Measurements from ENCODE around the gene GPBAR1. TPM values are rescaled to one million over a fixed set of nuclear protein-coding genes. Genes with fewer than 3 reads are reported as not detected.

Gene GPBAR1
- total and polyA plus RNA-seq, 2 experiments from 2014 or later = 0.44 TPM; not detected in 1

DNA sequence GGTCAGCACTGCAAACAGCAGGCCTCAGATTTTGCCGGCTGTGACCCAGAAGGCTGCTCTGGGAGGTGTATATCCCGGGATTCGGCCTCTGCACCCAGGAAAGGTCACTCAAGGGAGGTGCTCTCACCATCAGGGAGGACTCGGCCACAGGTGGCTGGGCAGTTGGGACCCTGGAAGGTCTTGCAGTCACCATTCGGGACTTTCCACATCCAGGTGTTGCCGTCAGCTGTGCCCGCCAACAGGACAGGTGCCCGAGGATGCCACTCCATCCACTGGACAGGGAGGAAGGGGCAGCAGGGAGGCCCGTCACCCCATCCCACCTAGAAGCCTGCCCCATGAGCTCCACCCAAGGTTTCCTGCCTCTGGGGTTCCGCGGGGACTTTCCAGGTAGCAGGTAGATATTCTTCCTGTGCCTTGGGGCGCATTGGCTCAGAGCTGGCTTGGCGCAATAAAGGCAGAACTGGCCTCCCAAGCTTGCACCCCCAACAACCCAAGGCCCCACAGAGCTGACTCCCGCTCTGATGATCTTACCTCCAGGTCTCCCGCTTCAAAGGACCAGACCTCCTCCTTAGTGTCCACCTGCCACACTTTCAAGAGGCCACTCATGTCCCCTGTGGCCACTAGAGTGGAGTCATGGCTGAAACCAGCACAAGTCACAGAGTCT, 5.6 kb downstream of the GPBAR1 start:
- no peaks in the 10 kb centered on the region; the same call in 1 of the 2 replicates for H4K20me1 ChIP-seq (replicated peaks; ENCODE audit: insufficient read depth)
- H3K9me2 ChIP-seq (ENCODE audit: insufficient read depth) = no peaks in the 10 kb centered on the region
- Mint-ChIP-seq H3K4me3 (no peak overlapping the region), H3K27ac (no peak overlapping the region), H3K27me3 (ENCODE audit: insufficient read depth, low read depth, poor library complexity) (peaks cover 9% of the 10 kb centered on the region), H3K36me3 (ENCODE audit: low read depth) (peaks cover 44% of the 10 kb centered on the region), H3K4me1 (peaks cover 15% of the 10 kb centered on the region), H3K9me3 (no peaks in the 10 kb centered on the region)
- ATAC-seq (no peak), DNase-seq (ENCODE audit: low spot score) (no peak)
- H2AFZ ChIP-seq = no peak overlapping the region
- H3K4me3 ChIP-seq = no peak overlapping the region
- TF ChIP-seq NANOG (IDR thresholded peaks at IDR 0.05; ENCODE audit: borderline replicate concordance) (no peak), ZNF114 (CRISPR knock-in tag; IDR thresholded peaks at IDR 0.05) (no peak), ETS1 (IDR thresholded peaks at IDR 0.05) (no peak), EZH2phosphoT487 (IDR thresholded peaks at IDR 0.05; ENCODE audit: unreplicated experiment) (no peak), CTCF (conservative IDR thresholded peaks at IDR 0.05; ENCODE audit: low read depth in 2 of 2) (no peak), ZNF331 (CRISPR knock-in tag; IDR thresholded peaks at IDR 0.05; ENCODE audit: low read depth) (no peak), CREB1 (CRISPR knock-in tag; IDR thresholded peaks at IDR 0.05; ENCODE audit: low read depth) (no peak), POLR2AphosphoS5 (IDR thresholded peaks at IDR 0.05; ENCODE audit: low read depth) (no peak), STAT1 (IDR thresholded peaks at IDR 0.05; ENCODE audit: unreplicated experiment) (no peak), JUNB (IDR thresholded peaks at IDR 0.05; ENCODE audit: unreplicated experiment) (no peak), ZNF462 (CRISPR knock-in tag; IDR thresholded peaks at IDR 0.05) (no peak), EZH2 (IDR thresholded peaks at IDR 0.05; ENCODE audit: low read depth, unreplicated experiment) (no peak)
- TF ChIP-seq, protein P1, sequence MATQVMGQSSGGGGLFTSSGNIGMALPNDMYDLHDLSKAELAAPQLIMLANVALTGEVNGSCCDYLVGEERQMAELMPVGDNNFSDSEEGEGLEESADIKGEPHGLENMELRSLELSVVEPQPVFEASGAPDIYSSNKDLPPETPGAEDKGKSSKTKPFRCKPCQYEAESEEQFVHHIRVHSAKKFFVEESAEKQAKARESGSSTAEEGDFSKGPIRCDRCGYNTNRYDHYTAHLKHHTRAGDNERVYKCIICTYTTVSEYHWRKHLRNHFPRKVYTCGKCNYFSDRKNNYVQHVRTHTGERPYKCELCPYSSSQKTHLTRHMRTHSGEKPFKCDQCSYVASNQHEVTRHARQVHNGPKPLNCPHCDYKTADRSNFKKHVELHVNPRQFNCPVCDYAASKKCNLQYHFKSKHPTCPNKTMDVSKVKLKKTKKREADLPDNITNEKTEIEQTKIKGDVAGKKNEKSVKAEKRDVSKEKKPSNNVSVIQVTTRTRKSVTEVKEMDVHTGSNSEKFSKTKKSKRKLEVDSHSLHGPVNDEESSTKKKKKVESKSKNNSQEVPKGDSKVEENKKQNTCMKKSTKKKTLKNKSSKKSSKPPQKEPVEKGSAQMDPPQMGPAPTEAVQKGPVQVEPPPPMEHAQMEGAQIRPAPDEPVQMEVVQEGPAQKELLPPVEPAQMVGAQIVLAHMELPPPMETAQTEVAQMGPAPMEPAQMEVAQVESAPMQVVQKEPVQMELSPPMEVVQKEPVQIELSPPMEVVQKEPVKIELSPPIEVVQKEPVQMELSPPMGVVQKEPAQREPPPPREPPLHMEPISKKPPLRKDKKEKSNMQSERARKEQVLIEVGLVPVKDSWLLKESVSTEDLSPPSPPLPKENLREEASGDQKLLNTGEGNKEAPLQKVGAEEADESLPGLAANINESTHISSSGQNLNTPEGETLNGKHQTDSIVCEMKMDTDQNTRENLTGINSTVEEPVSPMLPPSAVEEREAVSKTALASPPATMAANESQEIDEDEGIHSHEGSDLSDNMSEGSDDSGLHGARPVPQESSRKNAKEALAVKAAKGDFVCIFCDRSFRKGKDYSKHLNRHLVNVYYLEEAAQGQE (IDR thresholded peaks at IDR 0.05; ENCODE audit: unreplicated experiment) = no peak
- no peak overlapping the region for H3K4me2 ChIP-seq
- no peak overlapping the region for H3K27ac ChIP-seq (ENCODE audit: low read depth)
- no peaks in the 10 kb centered on the region for H3F3A ChIP-seq (replicated peaks; ENCODE audit: low read depth)
- H3K4me1 ChIP-seq (ENCODE audit: insufficient read depth) = peaks cover 18% of the 10 kb centered on the region
- no peaks in the 10 kb centered on the region for H3K36me3 ChIP-seq (ENCODE audit: insufficient read depth)
- no peaks in the 10 kb centered on the region for H3K27me3 ChIP-seq (ENCODE audit: insufficient read depth)
- peaks cover 17% of the 10 kb centered on the region for H3K79me2 ChIP-seq (replicated peaks; ENCODE audit: insufficient read depth)
